D721Med (cell line): ENCODE results near the gene EPHB3.
"Not testable (repeated sequence)": the region's sequence is repeated elsewhere in the genome, so short reads cannot be mapped to it uniquely, and the experiment has no call there.

Source experiments
- DNase-seq: peaks from one replicate; pipeline ENCODE4 v3.0.0; 2011; ENCODE audit warnings: low spot score; ENCODE audit not compliant: insufficient read length
- FAIRE-seq: peaks from 2 replicates; lab custom pipeline; 2011; peaks lifted over from hg19 to GRCh38; lab: Jason Lieb, UNC
- TF ChIP-seq, protein P1 (sequence below): IDR thresholded peaks from 2 replicates; pipeline ENCODE4 v1.5.1; 2012; ENCODE audit warnings: mild to moderate bottlenecking, control low read depth; ENCODE audit not compliant: insufficient read depth; ENCODE audit errors: missing control alignments

EPHB3 gene

GRCh38 chr3:184619787-184620430 lies 58.3 kb downstream of the EPHB3 start:
- FAIRE-seq (no peak), DNase-seq (no peak)
- TF ChIP-seq, protein P1, sequence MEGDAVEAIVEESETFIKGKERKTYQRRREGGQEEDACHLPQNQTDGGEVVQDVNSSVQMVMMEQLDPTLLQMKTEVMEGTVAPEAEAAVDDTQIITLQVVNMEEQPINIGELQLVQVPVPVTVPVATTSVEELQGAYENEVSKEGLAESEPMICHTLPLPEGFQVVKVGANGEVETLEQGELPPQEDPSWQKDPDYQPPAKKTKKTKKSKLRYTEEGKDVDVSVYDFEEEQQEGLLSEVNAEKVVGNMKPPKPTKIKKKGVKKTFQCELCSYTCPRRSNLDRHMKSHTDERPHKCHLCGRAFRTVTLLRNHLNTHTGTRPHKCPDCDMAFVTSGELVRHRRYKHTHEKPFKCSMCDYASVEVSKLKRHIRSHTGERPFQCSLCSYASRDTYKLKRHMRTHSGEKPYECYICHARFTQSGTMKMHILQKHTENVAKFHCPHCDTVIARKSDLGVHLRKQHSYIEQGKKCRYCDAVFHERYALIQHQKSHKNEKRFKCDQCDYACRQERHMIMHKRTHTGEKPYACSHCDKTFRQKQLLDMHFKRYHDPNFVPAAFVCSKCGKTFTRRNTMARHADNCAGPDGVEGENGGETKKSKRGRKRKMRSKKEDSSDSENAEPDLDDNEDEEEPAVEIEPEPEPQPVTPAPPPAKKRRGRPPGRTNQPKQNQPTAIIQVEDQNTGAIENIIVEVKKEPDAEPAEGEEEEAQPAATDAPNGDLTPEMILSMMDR = no peak

- no peak for DNase-seq
- TF ChIP-seq, protein P1 = no peak
- FAIRE-seq = no peak
These were observed 59.0 kb downstream of the EPHB3 start for GRCh38 chr3:184620475-184621119.

GRCh38 chr3:184622156-184622555 lies 60.6 kb downstream of the EPHB3 start:
- not testable (repeated sequence) for DNase-seq, FAIRE-seq

- no peak for FAIRE-seq
- no peak for DNase-seq
- TF ChIP-seq, protein P1 = no peak
These were observed 65.3 kb downstream of the EPHB3 start for GRCh38 chr3:184626923-184627322.

GRCh38 chr3:184629555-184630160 lies 68.1 kb downstream of the EPHB3 start:
- no peak for DNase-seq
- TF ChIP-seq, protein P1 = no peak
- FAIRE-seq = no peak

- FAIRE-seq = no peak
- TF ChIP-seq, protein P1 = no peak
- no peak for DNase-seq
These were observed 69.4 kb downstream of the EPHB3 start for GRCh38 chr3:184630861-184631471.

- FAIRE-seq = no peak
- TF ChIP-seq, protein P1 = no peak
- DNase-seq = no peak
These were observed 69.9 kb downstream of the EPHB3 start for GRCh38 chr3:184631472-184631861.
